NOMO-1 treated with DMSO at 0.1 percent for 48 hours (cell line): ENCODE measurements around the gene RIPK1.
"Not testable (repeated sequence)": the region's sequence is repeated elsewhere in the genome, so short reads cannot be mapped to it uniquely, and the experiment has no call there.

Experiments
- DNase-seq: peaks from one replicate; lab custom pipeline; 2025; ENCODE audit not compliant: unreplicated experiment; lab: John Stamatoyannopoulos, UW

The RIPK1 gene

GRCh38 chr6:3133515-3133914, 65.2 kb downstream of the RIPK1 start:
- no peak for DNase-seq

- DNase-seq: no peak
Observed at GRCh38 chr6:3135668-3136291, 67.5 kb downstream of the RIPK1 start.

DNA sequence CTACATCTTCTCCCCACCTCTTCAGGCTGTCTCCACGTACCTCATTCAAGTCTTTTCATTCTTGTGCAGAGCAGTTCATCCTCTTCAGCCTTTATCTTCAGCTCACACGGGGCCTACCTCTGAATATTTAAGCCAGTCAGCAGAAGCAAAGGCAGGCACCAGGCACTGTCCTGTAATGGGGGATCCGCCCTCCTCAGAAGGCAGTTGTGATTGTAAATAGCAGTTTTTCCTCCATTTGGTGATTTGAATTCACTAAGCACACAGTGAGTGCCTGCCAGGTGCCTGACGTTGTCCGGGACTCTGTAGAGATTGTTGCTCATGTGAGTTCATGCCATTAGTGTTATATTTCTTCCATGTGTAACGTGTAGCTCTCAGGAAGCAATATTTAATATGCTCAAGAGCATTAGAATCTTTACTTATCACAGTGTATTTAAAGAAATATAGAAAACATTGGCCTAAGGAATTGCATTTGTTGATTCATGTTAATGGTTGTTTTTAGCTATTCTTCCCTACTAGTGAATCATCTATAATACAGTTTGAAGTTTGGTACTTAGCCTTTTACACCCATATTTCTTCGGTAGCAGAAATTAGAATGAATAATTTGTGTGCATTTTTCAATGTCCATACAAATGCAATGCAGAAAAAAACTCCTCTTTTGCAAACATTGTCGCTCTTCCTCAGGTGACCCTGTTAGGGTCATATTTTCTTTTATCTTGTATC, 68.2 kb downstream of the RIPK1 start:
- DNase-seq: no peak

GRCh38 chr6:3137057-3137777, 68.9 kb downstream of the RIPK1 start:
- DNase-seq: no peak

DNA sequence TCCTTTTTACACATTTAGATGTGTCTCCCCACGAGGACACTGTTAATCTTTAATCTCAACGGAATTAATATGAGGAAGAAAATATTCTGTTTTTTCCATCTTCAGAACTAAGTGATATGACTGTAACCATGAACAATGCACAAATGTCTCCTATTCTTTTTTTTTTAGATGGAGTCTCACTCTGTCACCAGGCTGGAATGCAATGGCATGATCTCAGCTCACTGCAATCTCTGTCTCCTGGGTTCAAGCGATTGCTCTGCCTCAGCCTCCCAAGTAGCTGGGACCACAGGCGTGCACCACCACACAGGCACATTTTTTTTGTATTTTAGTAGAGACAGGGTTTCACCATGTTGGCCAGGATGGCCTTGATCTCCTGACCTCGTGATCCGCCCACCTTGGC, 69.6 kb downstream of the RIPK1 start:
- DNase-seq: not testable (repeated sequence)

DNA sequence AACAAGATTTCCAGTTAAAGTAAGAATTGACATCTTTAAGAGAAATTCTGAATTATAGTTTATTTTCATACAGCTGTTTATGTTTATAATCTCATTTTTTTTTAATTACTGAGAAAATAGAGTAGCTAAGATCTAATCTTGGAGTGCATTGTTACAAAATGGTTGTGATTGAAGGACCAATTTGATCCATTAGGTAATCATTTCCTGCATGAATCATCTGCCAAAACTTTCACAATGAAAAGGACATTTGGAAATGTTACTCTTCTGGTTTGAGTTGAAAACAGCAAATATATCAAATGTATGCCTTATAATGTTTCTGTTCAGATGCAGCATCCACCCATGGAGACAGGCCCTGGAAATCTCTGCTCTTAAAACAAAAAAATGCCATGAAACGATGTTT, 70.0 kb downstream of the RIPK1 start:
- DNase-seq: peak; percentile 22

- peak; percentile 40 for DNase-seq
Observed at GRCh38 chr6:3139090-3139903, 71.0 kb downstream of the RIPK1 start.

DNA sequence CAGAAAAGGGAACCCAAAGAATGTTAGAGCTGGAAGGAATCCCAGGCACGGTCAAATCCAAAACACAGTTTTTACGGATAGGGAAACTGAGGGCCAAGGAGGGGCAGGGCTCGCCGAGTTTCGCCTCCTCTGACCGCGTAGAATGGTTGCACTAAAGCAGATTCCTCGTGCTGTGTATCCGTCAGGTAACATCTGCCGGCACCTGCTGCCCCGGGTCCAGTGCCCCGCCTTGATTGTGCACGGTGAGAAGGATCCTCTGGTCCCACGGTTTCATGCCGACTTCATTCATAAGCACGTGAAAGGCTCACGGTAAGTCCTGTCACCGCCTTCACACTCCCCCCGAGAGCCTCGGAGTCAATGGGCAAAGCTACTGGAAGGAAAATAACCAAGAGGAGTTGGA, 71.9 kb downstream of the RIPK1 start:
- no peak for DNase-seq

DNA sequence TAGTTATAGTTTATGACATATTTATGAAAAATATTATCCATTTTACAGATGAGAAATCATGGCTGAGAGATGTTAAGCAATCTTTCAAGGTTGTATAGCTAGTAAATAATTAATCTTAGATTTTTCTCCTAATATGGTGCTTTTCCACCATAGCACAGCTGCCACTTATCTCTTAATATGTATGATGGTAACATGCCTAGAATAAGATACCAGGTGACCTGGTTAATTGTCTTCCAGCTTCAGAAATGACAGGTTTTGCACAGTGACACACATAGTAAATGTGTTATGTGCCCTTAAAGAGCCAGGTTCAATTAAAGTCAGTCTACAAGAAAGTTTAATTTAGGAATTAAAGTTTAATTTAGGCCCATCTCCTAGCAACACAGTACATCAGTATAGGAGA, 74.2 kb downstream of the RIPK1 start:
- DNase-seq: no peak

DNA sequence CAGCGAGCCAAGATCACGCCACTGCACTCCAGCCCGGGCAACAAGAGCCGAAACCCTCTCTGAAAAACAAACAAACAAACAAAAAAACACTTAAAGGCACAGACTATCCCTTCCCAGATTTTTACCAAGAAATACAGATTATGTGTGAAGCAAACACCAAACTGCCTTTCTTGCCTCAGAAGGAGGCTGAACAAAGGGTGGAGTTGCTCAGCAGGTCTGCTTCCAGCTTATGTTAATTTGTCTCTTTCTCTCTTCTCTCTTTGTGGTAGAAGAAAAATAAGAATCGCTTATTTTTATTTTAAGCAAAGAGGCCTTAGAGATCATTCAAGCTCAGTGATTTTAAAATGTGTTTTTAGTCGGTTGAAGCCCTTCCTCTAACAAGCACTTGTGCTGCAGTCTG, 74.9 kb downstream of the RIPK1 start:
- DNase-seq: no peak

DNA sequence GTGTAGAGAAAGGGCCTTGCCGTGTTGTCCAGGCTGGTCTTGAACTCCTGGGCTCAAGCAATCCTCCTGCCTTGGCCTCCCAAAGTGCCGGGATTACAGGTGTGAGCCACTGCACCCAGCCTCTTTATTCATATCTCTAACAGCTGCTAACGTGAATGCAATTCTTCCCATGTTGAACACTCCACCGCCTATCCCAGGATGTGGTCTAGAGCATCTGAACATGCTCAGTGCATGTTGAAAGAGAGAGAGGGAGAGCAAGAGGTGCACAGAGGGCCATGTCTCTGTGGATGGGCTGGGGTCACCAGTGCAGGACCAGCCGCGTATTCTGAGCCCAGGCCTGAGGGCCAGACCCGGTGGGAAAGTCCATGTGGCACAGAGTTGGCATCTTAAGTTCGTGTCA, 76.3 kb downstream of the RIPK1 start:
- DNase-seq: no peak

DNA sequence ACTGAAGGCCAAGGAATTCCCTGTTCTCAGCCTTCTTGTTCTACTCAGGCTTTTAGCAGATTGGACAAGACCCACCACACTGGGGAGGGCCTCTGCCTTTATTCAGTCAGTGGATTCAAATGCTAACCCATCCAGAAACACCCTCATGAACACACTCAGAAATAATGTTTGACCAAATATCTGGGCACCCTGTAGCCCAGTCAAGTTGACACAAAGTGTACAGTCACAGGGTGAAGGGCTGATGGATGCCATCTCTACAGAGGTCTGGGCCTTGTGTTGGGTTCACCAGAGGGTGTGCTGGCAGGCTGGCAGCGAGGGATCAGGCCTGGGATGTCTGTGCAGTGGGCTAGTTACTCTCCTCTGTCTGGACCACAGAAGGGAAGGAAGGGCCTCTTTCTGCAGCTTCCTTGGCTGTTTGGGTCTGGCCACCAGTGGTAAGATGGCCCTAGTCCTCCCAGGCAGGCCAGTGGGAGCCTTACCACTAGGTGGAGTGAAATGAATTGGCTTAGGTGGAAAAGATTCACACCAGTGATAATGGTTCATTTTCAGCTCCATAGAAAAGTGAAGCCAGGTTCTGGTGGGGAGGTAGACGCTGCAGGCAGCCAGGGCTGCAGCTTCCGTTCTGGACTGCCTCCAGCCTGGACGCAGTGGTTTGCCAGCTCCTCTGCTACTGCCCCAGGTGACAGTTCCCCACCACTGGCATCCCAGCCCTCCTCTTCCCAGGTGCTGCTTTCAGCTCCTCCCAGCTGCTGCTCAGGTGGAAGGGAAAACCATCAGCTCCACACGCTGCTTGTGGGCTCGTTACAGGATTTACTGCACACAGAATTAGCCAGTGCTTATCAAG, 79.8 kb downstream of the RIPK1 start:
- DNase-seq: no peak

DNA sequence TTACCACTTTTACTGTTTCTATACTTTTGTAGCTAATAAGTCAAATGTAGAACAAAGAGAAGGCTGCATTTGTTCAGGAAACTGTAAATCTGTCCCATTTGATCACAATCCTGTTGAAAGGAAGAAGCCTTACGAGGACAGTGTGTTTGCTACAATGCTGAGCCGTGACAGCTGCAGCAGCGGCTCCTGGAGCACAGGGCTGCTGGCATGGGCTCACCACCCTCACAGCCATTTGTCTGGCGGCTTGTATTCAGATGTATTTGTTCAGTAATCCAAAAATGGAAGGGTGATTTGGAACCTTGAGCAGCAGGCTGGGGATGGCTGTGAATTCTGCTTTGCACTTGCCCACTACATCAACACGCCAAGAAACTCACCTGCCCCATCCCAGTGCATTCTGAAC, 83.4 kb downstream of the RIPK1 start:
- DNase-seq: no peak

DNA sequence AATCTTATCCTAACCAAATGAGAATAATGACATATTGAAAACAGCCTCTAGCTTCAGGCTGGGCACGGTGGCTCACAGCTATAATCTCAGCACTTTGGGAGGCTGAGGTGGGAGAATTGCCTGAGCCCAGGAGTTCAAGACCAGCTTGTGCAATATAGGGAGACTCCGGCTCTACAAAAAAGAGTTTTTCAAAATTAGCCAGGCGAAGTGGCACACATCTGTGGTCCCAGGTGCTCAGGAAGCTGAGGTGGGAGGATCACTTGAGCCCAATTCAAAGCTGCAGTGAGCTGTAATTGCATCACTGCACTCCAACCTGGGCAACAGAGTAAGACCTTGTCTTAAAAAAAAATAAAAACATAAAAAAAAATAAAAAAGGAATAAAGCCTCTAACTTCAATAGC, 84.4 kb downstream of the RIPK1 start:
- no peak for DNase-seq

DNA sequence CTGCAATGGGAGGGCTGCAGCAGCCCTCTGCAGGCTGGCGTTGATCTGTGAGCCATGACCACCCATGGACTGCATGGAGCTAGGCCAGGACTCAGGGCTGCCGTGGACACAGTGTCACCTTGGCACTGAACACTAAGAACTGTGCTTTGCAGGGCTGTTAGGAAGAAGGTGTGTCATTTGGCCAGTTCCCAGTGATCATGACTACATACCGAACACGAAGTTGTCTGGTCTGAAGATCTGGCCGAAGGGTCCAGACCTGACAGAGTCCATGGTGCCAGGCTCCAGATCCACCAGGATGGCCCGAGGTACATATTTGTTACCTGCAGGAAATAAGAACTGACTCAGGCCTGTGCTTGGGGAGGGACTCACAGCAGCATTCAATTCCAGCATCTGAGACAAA, 87.1 kb downstream of the RIPK1 start:
- DNase-seq: not testable (repeated sequence)

DNA sequence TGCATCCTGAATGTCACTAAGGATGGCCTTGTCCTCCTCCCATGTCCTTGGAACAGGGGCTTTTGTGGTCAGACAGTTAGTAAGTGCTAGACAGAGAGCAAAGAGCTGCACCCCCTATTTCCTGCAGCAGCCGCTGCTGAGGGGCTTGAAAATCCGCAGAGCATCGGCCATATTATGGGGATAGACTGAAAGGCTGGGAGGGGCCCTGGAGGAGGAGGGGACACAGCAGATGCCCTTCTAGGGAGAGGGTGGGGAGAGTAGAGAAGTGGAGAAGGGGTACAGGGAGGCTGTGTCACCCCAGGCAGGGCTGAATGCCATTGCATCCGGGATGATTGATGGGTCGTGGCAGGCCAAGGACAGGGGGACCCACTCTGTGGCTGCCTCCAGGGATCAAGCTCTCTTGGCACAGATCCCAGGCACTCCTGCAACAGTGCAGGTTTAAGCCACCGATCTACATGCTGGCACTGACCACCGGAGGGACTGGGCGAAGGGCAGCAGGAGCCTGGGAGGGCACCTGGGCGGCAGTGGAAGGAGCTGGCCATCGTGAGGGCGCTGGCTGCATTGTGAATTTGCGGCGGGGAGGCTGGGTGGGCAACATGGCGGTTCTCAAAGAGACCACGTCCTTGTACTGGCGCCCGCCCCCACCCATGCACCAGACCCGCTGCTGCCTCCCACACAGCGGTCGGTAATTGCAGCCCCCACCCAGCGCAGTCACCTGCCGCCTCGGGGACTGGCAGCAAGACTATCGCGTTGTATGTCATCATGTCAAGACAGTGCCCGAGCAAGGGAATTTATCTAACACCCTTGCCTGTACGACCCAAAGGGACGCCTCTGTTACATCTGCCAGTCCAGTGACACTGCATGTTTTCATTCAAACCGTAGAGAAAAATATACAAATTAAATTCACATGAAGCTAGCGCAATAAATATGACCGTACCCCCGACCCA, 88.2 kb downstream of the RIPK1 start:
- DNase-seq: not testable (repeated sequence)

DNA sequence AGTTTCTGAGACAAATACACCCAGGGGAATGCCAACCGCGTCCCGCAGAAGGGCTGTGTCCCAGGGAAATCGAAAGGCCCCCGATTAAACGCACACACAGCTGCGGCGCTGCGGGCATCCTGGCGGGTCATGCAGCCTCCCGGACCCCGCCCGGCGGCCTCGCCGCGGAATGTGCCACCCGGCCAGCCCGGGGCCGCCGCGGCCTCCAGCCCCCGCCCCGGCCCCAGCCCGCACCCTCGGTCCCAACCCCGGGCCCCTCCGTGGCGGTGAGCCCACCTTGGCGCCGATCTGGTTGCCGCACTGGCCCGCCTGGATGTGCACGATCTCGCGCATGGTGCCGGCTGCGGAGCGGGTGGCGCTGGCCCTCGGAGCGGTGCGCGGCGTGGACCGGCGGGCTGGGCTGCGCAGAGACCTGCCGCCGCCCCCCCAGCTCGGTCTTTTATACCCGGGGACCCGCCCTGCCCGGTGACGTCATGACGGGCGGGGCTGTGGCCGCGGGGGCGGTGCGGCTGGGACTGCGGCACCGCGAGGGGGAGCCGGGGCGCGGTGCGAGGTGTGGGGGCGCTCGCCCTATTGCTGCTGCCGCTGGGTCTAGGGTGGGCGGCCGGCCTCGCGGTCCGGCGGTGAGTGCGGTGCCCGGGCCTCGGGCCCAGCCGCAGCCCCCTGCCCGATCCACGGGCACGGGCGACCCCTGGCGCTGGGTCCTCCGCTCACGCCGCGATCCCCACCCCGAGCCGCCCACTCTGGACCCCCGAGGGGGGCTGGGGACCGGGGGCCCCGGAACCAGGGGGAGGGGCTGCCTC, 89.0 kb downstream of the RIPK1 start, which contains the start of gene TUBB2A:
Gene TUBB2A (minus strand): TSS at position 414 of the 803 bp plus-strand sequence. CDS start 81 bp downstream, at position 333.
- peak; percentile 34 for DNase-seq
